GM19099 (cell line): ENCODE measurements around the gene MANBA.

Source experiments
- POLR2A ChIP-seq: IDR thresholded peaks from 3 replicates; pipeline ENCODE4 v1.6.1; 2011; ENCODE audit warnings: low read depth; ENCODE audit not compliant: insufficient read length; ENCODE audit errors: extremely low read depth

The MANBA gene

DNA sequence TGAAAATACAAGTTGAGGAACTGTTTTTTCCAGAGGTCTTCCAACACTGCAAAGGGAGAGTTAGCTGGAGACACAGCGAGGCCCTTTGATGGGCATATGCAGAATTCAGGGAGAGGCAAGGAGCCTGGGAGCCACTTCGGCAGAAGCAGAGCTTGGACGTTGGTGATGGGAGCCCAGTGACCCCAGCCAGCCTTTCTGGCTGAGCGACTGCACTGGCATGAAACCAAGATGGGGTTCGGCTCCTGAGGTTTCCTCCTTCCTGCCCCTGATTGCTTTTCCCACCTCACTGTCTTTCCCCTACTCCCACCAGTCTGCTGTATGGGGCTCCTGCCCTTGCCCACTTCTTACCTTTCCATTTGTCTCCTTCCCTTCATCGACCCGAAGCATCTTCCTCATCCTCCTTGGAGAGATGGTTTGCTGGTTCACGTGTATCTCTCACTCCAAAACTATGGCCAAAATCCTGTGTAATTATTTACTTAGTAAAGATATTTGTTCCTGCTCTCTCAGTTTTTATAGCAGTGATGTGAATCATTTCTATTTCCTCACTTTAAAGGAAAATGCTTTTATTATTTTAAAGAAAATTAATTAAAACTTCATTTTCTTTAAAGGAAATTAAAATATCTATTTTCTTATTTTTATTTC lies 159.1 kb downstream of the MANBA start:
- no peak for TF ChIP-seq POLR2A

GRCh38 chr4:102600689-102601088 lies 160.1 kb downstream of the MANBA start:
- no peak for TF ChIP-seq POLR2A

GRCh38 chr4:102599886-102600285 lies 160.9 kb downstream of the MANBA start:
- TF ChIP-seq POLR2A = no peak

DNA sequence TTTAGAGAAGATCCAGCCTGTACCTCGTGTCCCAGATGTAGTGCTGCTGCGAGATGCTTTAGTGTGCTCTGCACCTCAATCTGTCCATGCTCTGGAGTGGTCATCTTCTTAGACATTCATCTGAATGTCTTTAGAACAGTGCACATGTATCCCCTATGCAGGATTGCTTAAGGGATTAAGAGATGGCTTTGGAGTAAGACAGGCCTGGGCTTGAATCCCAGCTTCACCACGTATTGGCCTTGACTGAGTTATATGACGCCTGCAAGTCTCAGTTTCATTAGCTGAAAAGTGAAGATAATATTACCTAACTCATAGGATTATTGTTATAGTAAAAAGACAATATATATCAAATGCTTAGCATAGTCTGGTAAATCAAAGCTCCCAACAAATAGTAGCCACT lies 161.3 kb downstream of the MANBA start:
- no peak for TF ChIP-seq POLR2A

DNA sequence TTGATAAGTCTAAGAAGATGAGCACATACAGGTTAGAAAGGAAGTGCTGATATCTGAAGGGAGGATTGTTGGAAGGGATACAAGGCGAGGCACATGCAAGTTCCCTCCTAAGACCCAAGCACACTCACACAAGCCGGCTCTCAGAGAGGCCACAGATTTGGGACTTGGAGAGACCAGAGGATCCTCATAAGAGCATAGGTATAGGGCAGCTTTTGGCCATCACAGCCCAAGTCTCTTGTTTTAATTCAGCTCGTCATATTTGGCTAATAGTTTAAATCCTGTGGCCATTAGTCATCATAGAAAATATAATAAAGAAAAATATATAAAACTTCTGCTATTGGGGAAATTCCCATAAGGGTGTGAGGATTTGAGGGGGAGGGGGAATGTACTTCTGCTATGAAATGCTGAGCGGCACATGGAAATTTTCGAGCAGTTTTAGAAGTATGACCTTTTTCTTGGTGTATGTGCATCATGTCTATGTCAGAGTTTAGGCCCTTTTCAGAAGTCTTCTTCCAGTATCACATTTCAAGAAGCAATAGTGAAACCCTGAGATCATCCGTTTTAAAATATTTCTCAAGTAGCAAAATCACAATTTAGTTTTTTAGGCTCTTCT lies 161.9 kb downstream of the MANBA start:
- TF ChIP-seq POLR2A = no peak

DNA sequence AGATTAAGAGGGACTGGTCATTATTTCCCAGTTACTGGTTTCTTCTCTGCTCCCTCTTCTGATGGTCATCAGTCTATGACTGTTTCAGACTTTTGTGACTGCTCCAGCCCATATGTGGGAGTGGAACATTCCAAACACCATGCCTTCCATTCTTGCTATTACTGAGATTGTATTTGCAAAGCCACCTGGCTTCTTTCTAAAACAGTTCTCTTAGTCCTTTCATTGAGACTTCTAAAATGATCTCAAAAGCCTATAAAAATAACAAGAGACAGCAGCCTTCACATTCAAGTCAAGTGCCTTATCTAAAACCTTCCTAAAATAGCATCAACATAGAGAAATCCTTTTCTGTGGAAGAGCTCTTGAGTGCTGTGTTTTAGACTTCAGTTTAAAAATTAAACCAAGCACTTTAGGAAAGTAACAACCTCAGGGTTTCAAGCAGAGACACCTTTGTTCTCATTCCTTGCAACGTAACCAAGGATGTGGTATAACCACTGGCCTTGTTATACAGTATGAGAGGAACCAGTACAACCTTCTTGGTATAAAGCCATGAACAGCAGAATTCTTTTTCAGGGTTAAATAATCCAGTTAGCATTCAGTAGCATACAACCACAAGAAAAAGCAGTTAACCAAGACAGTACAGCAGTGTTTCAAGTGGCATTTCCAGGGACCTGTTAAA lies 162.5 kb downstream of the MANBA start:
- TF ChIP-seq POLR2A = no peak

- no peak for TF ChIP-seq POLR2A
Observed at GRCh38 chr4:102596532-102596931, 164.2 kb downstream of the MANBA start.

DNA sequence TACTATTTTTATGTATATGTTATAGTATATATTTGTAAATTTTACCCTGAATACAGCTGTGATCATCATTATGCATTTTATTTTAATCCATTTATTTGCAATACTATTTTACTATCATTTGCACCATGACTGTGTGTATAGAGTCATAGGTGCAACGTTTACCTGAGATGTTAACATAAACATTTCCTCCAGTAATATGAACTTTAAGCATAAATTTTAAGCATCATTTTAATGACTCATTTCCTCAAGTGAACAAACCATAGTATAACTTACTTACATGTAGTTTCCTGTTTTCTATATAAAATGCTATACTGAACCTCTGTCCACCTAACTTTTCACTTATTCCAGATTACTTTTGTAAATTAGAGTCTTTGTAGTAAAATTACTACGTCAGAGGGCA lies 166.8 kb downstream of the MANBA start:
- no peak for TF ChIP-seq POLR2A

DNA sequence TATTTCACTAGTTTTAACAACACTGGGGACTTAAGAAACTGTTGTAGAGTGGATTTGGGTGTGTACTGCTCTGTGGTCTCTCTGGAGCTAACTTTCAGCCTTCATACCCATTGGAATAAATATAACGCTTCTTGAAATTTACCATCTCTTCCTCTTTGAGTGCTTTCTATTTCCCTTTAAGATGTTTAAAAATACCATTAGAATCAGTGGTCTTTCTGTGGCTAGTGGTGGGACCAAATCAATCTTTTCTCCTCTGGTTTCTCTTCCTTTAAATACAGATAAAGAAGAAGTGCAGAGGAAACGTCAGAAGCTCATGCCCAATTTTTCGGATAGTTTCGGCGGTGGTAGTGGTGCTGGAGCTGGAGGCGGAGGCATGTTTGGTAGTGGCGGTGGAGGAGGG lies 167.6 kb downstream of the MANBA start:
- no peak for TF ChIP-seq POLR2A

DNA sequence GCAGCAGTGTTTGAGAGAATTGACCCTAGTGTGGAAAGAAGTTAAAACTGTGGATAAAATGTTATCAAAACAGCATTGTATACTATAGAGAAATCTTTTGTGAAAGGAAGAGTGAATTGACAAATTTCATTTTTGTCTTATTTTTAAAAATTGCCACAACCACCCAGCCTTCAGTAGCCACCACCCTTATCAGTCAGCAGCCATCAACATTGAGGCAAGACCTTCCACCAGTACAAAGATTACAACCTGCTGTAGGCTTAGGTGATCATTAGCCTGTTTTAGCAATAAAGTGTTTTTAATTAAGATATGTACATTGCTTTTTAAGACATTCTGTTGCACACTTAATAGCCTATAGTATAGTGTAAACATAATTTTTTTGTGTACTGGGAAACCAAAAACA lies 168.5 kb downstream of the MANBA start:
- no peak for TF ChIP-seq POLR2A

- no peak for TF ChIP-seq POLR2A
Observed at GRCh38 chr4:102589743-102590142, 171.0 kb downstream of the MANBA start.

- no peak for TF ChIP-seq POLR2A
Observed at GRCh38 chr4:102586644-102587021, 174.1 kb downstream of the MANBA start.

GRCh38 chr4:102586002-102586643 lies 174.6 kb downstream of the MANBA start:
- TF ChIP-seq POLR2A = no peak

DNA sequence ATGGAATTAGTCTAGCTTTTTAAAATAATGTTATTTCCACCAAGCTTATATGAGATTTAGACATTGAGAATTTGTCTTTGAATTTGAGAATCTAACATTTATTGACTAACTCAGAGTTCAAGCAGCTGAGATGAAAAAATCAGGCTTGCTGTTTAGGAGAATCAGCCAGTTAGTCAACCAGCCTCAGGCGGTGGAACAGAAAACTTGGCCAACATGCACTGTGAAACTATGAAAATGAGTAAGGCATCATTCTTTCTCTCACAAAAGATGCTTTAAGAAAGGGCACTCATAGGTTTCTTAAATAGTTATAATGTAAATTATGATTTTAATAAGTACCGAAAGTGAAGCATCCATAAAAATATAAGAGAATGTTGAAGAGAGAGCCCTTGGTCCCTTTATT lies 175.4 kb downstream of the MANBA start:
- no peak for TF ChIP-seq POLR2A

GRCh38 chr4:102584091-102584490 lies 176.7 kb downstream of the MANBA start:
- no peak for TF ChIP-seq POLR2A
